ENCODE measurements around the gene MATN1. TPM values are rescaled to one million over a fixed set of nuclear protein-coding genes. Genes with fewer than 3 reads are reported as not detected.

The MATN1 gene
- polyA plus RNA-seq, 1 donor from 2014 or later = 0.22 TPM

DNA sequence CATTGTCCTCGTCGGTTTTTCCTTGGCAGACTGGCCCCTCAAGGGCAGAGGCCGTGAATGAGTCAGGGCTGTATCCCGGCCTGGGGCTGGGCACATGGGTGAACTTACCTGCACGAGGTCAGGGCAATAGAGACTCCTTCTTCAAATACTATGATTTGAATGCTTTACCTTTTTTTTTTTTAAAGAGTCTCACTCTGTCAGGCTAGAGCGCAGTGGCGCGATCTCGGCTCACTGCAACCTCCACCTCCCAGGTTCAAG is 29.2 kb upstream of the MATN1 start:
- TF ChIP-seq CTCF (IDR thresholded peaks at IDR 0.05; ENCODE audit: poor library complexity, severe bottlenecking) (no peak), POLR2AphosphoS5 (IDR thresholded peaks at IDR 0.05) (no peak), EZH2 (IDR thresholded peaks at IDR 0.05; ENCODE audit: borderline replicate concordance, insufficient read depth, low read length, poor library complexity, severe bottlenecking) (no peak), EP300 (conservative IDR thresholded peaks at IDR 0.05; ENCODE audit: poor library complexity, severe bottlenecking) (no peak), TAF1 (IDR thresholded peaks at IDR 0.05; ENCODE audit: low read depth) (no peak), MXI1 (conservative IDR thresholded peaks at IDR 0.05; ENCODE audit: poor library complexity, severe bottlenecking) (no peak), SMC3 (conservative IDR thresholded peaks at IDR 0.05; ENCODE audit: poor library complexity) (no peak), RAD21 (conservative IDR thresholded peaks at IDR 0.05) (no peak), REST (IDR thresholded peaks at IDR 0.05; ENCODE audit: borderline replicate concordance) (no peak)
- Histone ChIP-seq H3K4me2 (ENCODE audit: low read length) (no peak overlapping the region), H3K4me3 (ENCODE audit: low read length) (no peak overlapping the region)

DNA sequence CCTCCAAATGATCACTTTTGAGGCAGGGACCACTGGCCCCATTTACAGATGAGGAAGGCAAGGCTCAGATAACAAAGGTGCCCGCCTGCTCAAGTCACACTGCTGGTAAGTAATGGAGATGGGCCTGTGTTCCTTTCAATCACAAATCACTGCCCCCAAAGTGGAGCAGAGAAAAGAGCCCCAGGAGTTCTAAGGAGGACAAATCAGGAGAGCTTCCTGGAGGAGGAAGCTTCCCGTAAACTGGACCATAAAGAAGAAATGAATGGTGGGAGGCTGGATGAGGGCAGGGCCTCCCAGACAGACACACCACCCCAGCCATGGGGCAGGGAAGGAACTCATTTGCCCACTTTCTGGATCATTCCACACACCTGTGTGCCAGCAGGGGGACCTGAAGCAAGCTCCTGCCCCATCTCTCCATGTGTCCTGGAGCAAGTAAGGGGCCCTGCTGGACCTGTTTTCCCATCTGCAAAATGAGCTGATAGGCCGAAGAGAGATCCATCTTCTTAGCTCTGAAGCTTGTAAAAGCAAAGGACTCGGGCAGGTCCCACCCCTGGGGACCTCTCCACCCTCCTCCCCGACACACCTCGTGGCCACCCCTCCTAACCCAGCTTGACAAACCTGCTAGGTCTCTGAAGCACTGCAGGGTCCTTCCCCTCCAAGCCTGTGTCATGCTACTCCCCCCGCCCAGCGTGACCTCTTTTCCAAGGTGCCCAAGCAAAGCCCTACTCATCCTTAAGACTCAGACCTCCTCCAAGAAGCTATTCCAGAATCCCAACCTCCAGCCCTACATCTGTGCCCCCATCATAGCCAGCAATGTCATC is 28.7 kb upstream of the MATN1 start:
- Histone ChIP-seq H3K4me3 (ENCODE audit: low read length) (no peak overlapping the region), H4K20me1 (ENCODE audit: insufficient read depth) (no peaks in the 10 kb centered on the region), H2AFZ (ENCODE audit: low read depth, low read length) (no peak overlapping the region), H3K9me3 (ENCODE audit: low read length) (no peaks in the 10 kb centered on the region), H3K27me3 (ENCODE audit: insufficient read depth, low read depth, low read length) (no peaks in the 10 kb centered on the region), H3K36me3 (ENCODE audit: insufficient read depth, low read length) (no peaks in the 10 kb centered on the region), H3K4me2 (ENCODE audit: low read length) (no peak overlapping the region), H3F3A (ENCODE audit: insufficient read depth, low read length, poor library complexity, severe bottlenecking) (no peaks in the 10 kb centered on the region), H3K79me2 (replicated peaks; ENCODE audit: insufficient read depth, low read length) (no peaks in the 10 kb centered on the region), H3K9ac (ENCODE audit: low read length) (no peak overlapping the region), H3K9me2 (ENCODE audit: insufficient read depth, low read length) (no peaks in the 10 kb centered on the region), H3K27ac (ENCODE audit: low read length) (no peak overlapping the region)
- TF ChIP-seq POLR2AphosphoS5 (IDR thresholded peaks at IDR 0.05) (no peak), RAD21 (conservative IDR thresholded peaks at IDR 0.05) (no peak), EP300 (conservative IDR thresholded peaks at IDR 0.05; ENCODE audit: poor library complexity, severe bottlenecking) (no peak), SMC3 (conservative IDR thresholded peaks at IDR 0.05; ENCODE audit: poor library complexity) (no peak), CTCF (IDR thresholded peaks at IDR 0.05; ENCODE audit: poor library complexity, severe bottlenecking) (no peak), MXI1 (conservative IDR thresholded peaks at IDR 0.05; ENCODE audit: poor library complexity, severe bottlenecking) (no peak), TAF1 (IDR thresholded peaks at IDR 0.05; ENCODE audit: low read depth) (no peak), EZH2 (IDR thresholded peaks at IDR 0.05; ENCODE audit: borderline replicate concordance, insufficient read depth, low read length, poor library complexity, severe bottlenecking) (no peak), REST (IDR thresholded peaks at IDR 0.05; ENCODE audit: borderline replicate concordance) (no peak)

More for the DNA sequence above, 29.2 kb upstream of the MATN1 start:
- Histone ChIP-seq H3F3A (ENCODE audit: insufficient read depth, low read length, poor library complexity, severe bottlenecking) (no peaks in the 10 kb centered on the region), H3K79me2 (replicated peaks; ENCODE audit: insufficient read depth, low read length) (no peaks in the 10 kb centered on the region), H2AFZ (ENCODE audit: low read depth, low read length) (no peak overlapping the region), H4K20me1 (ENCODE audit: insufficient read depth) (no peaks in the 10 kb centered on the region), H3K9ac (ENCODE audit: low read length) (no peak overlapping the region), H3K9me2 (ENCODE audit: insufficient read depth, low read length) (no peaks in the 10 kb centered on the region), H3K27ac (ENCODE audit: low read length) (no peak overlapping the region), H3K9me3 (ENCODE audit: low read length) (no peaks in the 10 kb centered on the region), H3K36me3 (ENCODE audit: insufficient read depth, low read length) (no peaks in the 10 kb centered on the region), H3K27me3 (ENCODE audit: insufficient read depth, low read depth, low read length) (no peaks in the 10 kb centered on the region)

Data from neural cell (in vitro differentiated cells).